HG02763 (cell line): ENCODE results near the gene COX6A2.
"Not testable (repeated sequence)": the region's sequence is repeated elsewhere in the genome, so short reads cannot be mapped to it uniquely, and the experiment has no call there.

ENCODE experiments used
- ATAC-seq: cut with Tn5 transposase; IDR thresholded peaks from one replicate; pipeline ENCODE4 v1.9.1; 2021; ENCODE audit warnings: mild to moderate bottlenecking, moderate library complexity; ENCODE audit not compliant: unreplicated experiment

Gene COX6A2

DNA sequence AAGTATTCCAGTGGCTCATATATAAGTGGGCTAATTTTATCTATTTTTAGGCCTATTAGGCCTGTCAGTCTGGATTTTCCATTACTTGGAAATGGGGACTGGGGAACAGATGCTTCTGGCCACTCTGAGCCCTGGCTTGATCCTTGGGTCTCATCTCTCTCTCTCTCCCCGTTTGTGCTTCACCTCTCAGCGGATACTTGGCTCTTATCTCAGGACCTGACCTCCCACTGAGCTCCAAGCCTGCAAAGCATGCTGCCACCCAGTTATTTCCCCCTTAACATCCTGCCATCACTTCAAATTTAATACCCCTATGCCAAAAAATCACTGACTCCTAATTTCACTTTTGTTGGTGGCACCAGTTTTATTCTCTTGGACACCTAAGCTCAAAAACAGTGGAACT is 10.3 kb upstream of the COX6A2 start:
- ATAC-seq: no peak

DNA sequence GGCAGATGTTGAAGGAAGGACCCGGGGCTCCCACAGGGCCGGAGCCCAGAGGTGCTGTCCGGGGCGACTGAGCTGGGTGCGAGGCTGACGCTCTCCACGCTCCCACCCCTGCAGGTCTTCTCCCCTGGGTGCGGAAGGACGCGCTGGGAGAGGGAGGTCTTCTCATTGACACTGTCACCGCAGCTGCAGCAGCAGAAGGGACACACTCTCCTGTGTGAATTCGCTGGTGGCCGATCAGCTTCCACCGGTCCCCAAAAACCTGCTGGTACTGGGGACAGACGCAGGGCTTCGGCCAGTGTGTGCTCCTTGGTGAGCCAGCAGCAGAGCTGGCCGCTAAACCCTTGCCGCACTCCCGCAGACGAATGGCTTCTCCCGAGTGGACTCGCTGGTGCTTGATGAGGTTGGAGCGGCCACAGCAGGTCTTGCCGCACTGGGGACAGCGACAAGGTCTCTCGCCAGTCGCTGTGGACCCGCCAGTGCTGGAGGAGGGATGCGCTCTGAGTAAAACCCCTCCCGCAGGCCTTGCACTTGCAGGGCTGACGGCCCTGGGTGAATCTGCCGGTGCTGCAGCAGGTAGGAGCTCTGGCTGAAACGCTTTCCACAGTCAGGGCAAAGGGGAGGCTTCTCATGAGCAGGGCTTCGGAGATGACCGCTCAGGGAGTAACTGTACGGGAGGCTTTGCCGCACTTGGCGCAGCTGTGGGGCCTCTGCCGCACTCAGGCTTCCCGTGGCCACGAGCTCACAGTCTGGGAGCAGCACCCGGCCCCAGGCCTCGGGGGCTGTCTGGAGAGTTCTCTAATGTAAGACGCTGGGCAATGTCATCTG is 8.3 kb upstream of the COX6A2 start:
- no peak for ATAC-seq

DNA sequence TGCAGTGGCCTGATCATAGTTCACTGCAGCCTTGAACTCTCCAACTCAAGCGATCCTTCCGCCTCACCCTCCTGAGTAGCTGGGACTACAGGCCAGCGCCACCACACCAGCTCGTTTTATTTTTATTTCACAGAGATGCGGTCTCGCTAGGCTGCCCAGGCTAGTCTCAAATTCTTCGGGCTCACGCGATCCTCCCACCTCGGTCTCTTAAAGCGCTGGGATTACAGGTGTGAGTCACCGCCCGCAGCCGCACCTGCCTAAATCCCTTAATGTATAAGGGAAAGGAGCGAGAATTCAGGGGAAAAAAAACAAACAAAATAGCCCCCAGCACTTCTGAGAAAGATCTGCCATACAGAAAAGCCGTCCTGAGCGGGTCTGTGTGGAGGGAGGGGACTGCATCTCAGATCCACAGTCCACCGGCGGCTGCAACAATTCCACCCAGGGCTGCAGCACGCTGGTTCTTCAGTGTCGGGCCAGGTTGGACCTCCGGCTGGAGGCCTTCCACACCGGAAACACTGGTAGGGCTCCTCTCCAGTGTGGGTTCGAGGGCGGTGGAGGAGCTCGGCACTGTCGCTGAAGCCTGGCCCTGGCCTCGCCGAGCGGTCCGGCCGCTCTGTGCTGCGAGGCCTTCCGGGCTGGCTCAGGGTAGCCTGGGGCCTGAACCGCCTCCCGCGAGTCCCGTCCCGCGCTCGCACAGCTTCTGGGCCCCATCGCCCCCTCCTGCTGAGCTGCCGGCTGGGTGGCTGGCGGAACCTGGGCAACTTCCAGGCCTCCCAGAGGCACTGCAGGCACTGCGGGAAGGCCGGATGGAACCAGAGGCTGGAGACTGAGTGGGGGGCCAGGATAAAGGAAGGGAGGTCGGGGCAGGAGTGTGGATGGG is 7.4 kb upstream of the COX6A2 start:
- no peak for ATAC-seq

DNA sequence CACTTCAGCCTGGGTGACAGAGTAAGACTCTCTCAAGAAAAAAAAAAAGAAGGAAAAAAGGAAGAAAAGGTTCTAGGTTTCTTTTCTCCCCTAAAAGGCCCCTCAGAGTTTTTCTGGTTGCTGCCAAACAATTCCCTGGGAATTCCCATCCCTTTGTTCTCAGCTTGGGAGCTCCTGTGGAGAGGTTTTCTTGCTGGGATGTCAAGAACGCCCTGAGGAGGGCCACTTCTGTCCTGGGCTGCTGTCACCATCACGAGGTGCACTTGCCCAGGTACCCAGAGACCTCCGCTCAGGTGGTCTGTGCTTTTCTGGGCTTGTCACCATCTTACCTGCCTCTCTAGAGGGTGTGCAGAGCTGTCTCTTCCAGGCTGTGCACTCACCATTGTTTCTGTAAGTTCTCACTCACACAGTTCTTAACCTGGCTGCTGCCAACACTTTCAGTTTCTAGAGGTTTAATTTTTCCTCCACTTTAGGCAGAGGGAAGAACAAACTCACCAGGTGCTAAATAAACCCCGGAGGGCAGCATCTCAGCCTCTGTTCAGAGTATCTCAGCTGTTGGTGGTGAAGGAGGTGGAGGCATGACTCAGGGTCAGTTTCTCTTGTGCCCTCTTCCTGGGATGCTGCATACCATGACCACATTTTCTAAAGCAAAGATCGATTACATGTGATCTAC is 2.4 kb upstream of the COX6A2 start:
- ATAC-seq: no peak

DNA sequence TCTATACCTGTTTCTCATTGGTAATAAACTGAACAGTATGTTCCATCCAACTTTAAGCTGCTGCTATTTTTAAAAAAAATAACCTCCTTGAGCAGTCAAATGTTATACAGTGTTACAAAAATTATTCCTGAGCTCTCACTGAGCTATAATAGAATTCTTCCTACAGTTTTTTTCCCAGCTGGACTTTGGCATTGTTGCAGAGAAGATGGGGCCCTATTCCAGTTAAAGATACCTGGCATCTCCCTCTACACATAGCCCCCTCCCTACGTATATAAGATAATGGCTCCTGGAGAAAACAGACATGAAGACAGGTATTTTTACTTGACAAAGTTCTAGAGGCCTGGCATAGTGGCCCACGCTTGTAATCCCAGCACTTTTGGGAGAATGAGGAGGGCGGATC is 1.6 kb upstream of the COX6A2 start:
- no peak for ATAC-seq

DNA sequence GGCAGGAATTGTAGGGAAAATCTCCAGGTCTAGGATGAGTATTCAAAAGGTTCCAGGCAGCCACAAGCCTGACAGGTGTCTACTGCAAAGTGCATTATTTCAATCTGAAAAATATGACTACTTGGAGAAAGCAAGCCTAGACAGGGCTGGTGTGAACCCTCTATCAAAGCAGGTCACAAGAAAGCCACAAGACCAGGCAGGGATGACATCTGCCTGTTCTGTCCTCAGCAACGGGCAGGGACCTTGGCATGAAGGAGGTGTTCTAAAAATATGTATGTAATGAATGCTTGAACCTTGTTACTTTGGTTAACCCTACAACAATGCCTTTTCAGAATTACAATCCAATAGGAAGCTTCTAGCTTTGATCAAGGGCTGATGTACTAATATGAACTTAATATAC is 1.2 kb upstream of the COX6A2 start:
- ATAC-seq: no peak

DNA sequence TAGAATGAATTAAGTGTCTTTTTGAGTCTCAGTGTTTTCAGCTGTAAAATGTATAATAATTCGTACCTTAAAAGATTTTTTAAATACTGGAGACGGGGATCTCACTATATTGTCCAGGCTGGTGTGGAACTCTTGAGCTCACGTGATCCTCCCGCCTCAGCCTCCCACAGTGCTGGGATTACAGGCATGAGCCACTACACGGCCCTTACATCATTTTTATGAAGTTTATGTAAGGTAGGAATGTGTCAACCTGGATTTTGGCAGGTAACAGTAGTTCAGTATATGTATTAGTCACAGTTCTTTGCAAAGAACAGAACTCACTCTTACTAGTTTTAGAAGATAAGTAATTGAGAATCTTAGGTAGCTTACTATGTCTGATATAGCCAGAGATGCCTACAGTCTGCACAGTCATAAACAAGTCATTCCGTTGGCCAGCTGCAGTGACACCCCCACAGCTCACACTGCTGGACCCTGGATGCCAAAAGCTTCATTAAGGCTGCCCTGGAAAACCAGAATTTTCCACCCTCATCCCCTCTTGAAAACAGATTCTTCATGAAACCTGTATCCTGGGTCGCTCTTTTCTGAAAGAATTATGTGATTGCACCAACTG is 583 bp upstream of the COX6A2 start:
- ATAC-seq: no peak

DNA sequence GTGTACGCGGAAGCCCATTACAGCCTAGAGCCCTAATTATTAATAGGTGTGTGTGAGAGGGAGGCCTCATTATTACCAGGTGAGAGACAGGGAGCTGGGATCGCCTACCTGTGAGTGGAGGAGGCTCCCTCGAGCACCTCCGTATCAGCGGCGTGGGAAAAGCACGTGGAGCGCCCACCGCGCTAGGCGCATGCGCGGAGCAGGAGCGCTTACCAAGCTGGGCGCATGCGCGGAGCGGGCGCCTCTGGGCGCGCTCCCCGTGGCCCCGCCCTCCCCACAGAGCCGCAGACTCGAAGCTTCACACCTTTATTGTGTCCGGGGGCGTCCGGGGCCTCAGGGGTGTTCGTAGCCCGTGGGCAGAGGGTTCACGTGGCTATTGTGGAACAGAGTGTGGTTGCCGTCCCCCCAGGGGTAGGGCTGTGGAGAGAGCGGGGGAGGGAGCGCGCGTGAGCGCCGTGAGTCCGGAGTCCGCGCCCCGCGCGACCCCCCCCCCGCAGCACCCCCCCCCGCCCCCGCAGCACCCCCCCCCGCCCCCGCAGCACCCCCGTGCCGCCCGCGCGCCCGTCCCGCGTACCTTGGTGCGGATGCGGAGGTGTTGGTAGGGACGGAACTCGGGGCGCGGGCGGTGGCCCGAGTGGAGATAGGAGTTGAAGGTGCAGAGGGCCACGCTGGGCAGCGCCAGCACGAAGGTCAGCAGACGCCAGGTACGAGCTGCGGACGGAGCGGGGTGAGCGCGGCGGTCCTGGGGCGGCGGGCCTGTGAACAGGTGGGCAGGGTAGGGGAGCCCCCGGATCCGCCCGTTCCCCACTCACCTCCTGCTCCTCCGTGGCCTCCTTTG is 500 bp downstream of the COX6A2 start:
- ATAC-seq: no peak

DNA sequence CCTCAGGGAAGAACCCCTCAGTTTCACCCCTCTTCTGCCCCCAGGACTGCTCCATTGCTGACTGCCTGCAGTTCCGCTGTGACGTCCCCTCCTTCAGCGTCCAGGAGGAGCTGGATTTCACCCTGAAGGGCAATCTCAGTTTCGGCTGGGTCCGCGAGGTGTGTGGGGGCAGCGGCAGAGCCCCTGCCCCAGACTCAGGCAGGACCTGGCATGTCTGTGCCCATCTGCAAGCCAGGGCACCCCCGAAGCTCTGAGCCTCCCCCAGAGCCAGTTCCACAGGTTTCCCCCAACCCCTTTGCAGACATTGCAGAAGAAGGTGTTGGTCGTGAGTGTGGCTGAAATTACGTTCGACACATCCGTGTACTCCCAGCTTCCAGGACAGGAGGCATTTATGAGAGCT is 4.4 kb downstream of the COX6A2 start:
- ATAC-seq: no peak

DNA sequence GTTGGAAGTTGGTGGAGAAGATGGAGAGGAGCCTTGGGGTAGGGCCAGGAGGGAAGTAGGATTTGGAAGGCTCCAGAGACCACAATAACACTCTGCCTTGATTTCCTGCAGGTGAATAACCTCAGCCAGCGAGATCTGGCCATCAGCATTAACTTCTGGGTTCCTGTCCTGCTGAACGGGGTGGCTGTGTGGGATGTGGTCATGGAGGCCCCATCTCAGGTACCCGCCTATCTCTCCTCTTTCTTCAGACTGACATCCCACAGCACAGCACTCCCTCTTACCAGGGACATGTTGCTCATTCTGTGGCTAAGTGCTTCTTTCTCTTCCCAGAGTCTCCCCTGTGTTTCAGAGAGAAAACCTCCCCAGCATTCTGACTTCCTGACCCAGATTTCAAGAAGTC is 4.9 kb downstream of the COX6A2 start:
- ATAC-seq: no peak

DNA sequence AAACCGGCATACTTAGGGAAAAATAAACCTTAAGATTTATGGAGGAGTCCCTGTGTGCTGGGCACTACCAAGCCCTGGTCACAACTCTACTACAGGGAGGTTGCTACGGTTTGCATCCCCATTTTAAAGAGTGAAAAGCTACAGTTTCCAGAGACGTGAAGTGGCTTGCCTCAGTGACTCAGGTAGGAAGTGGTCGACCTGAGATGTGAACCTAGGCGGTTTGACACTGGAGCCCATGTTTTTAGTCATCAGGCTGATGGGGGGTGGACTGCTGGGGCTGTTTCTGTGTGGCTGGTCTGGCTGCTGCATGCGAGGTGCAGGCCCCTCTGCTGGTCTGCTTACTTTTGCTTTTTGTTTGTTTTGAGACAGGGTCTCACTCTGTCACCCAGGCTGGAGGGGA is 6.6 kb downstream of the COX6A2 start:
- no peak for ATAC-seq

DNA sequence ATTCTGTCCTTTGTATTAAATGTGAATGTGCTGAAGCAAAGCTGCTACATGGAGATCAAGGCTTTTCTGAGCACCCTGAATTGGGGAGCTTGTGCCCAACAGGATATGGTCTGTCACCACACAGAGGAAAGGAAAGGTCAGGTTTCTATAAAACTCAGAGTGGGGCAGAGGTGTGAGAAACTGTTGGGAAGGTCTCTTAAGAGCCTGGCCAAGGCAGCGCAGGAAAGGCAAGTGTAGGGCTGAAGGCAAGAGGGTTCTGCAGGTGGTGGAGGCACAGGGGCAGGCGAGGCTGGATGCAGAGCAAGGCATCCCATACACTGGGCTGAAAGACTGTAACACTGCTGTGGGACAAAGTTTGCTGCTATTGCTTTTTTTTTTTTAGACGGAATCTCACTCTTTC is 8.1 kb downstream of the COX6A2 start:
- no peak for ATAC-seq

DNA sequence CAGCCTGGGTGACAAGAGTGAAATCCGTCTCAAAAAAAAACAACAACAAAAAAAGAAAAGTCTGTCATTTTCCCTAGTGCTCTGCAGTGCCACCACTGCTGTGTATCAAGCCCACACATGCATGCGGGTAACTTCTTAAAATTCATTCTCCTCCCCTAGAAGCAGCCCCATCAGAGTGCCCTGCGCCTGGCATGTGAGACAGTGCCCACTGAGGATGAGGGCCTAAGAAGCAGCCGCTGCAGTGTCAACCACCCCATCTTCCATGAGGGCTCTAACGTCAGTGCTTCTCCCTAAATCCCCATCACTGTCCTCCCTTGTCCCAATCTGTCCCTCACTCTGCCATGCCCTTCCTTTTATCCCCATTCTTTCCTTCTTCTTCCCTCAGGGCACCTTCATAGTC is 10.2 kb downstream of the COX6A2 start:
- ATAC-seq: no peak

DNA sequence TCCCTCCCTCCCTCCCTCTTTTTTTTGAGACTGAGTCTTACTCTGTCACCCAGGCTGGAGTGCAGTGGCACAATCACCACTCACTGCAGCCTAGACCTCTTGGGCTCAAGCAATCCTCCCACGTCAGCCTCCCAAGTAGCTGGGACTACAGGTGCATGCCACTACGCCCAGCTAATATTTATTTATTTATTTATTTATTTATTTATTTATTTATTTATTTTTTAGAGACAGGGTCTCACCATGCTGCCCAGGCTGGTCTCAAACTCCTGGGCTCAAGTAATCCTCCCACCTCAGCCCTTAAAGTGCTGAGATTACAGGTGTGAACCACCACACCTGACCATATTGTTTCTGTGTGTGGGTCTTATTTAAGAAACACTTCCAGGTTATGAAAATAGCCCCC is 11.1 kb downstream of the COX6A2 start:
- not testable (repeated sequence) for ATAC-seq

DNA sequence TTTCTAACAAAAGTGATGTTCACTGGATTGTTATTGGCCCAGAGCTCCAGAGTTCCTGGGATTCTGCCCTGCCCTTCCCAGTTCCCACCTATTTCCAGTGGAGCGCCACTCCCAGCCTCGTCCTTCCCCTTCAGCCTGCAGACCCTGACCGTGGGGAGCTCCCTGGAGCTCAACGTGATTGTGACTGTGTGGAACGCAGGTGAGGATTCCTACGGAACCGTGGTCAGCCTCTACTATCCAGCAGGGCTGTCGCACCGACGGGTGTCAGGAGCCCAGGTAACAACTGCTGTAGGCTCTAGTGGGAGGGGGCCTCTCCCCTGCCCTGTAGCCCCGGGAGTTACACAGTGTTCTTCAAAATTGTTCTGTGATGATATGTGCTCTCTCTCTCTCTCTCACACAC is 11.8 kb downstream of the COX6A2 start:
- no peak for ATAC-seq

DNA sequence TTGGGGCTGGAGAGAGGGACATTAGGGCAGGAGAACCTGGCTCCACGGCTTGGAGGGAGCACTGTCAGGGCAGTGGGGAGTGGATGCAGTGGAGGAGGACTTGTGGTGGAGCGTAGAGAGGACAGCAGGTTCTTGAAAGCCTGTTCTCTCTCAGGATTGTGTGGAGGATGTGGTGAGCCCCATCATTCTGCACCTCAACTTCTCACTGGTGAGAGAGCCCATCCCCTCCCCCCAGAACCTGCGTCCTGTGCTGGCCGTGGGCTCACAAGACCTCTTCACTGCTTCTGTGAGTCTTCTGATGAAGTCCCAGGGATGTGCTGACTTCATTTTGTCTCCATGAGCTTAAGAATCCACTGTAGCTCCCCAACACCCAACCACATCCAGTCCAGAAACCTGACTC is 13.5 kb downstream of the COX6A2 start:
- no peak for ATAC-seq

DNA sequence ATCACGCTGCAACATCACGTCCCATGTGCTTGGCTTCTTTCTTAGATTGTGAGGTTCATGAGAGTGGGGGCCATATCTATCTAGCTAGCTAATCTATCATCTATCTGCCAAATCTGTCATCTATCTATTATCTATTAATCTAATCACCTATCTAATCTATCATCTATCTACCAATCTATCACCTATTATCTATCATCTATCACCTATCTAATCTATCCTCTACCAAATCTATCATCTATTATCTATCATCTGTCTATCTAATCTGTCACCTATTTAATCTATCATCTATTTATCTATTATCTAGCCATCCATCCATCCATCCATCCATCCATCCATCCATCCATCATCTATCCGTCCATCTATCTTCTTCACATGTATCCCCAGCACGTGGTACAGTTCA is 14.2 kb downstream of the COX6A2 start:
- no peak for ATAC-seq

DNA sequence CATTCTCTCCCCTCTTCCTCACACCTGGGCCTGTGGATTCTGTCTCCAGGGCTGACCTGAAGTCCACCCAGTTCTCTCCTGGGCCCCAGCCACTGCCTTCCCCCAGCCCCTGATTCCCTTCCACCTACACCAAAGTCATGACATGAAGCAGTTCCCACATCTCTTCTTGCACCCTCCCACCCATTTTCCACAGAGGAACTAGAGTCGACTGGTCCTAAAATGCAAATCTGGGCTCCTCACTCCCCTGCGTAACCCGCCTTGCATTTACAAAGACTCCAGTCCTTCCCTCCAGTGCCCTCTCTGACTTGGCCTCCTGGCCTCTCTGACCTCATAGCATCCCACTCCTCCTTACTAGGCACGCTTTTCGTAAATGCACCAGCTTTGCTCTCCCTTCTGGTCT is 14.8 kb downstream of the COX6A2 start:
- no peak for ATAC-seq

DNA sequence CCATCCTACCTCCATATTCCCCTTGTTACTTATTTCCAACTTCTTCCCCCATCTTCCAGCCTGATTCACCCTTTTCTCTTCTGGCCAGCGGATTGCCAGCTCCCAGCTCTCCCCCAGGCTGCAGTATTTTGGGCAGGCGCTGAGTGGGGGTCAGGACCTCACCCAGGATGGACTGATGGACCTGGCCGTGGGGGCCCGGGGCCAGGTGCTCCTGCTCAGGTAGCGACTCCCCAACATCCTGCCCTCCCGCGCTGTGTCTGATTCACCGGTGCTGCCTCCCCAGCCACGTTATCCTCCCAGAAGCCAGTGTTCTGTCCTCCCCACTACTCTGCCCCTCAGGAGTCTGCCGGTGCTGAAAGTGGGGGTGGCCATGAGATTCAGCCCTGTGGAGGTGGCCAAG is 15.4 kb downstream of the COX6A2 start:
- ATAC-seq: no peak
